GM12878 (cell line): ENCODE measurements around the gene SLC23A2. TPM values are rescaled to one million over a fixed set of nuclear protein-coding genes. Genes with fewer than 3 reads are reported as not detected.

Experiments
- CHD2 ChIP-seq: IDR thresholded peaks from 2 replicates; pipeline ENCODE4 v1.6.1; 2011; ENCODE audit warnings: low read depth, low read length, improper control_type of control experiment, borderline replicate concordance
- CTCF ChIP-seq, 3 experiments: IDR thresholded peaks in 2 of 3; conservative IDR thresholded peaks in 1 of 3; 2 replicates each; pipeline ENCODE4 v1.5.1; 2011; ENCODE audit warnings: low read depth in 3 of 3, low read length in 3 of 3, mild to moderate bottlenecking in 3 of 3, control low read depth in 2 of 3, moderate library complexity in 2 of 3, inconsistent platforms in 1 of 3, mixed read lengths in 1 of 3; ENCODE audit not compliant: control insufficient read depth in 2 of 3, insufficient read depth in 1 of 3; ENCODE audit errors: extremely low read depth in 1 of 3
- EP300 ChIP-seq, 2 experiments: fragments of 150-350 bp in 1 of 2; IDR thresholded peaks; 2 replicates each; pipeline ENCODE4 v1.6.1; 2011 to 2012; ENCODE audit warnings: low read depth in 2 of 2, low read length in 2 of 2, borderline replicate concordance in 1 of 2, improper control_type of control experiment in 1 of 2, inconsistent platforms in 1 of 2; ENCODE audit not compliant: control insufficient read depth in 1 of 2
- HDGF ChIP-seq: fragments of 450-650 bp; IDR thresholded peaks from 2 replicates; pipeline ENCODE4 v1.6.1; 2016; ENCODE audit warnings: antibody characterized with exemption
- MLLT1 ChIP-seq: fragments of 450-650 bp; IDR thresholded peaks from 2 replicates; pipeline ENCODE4 v1.6.1; 2016; ENCODE audit warnings: mild to moderate bottlenecking
- PKNOX1 ChIP-seq: fragments of 450-650 bp; IDR thresholded peaks from 2 replicates; pipeline ENCODE4 v1.6.1; 2016; ENCODE audit warnings: mild to moderate bottlenecking
- SPI1 ChIP-seq: IDR thresholded peaks from 2 replicates; pipeline ENCODE4 v1.6.1; 2011; ENCODE audit warnings: low read depth, mild to moderate bottlenecking, low read length, moderate library complexity, borderline replicate concordance; ENCODE audit not compliant: insufficient read depth
- ZNF217 ChIP-seq: fragments of 450-650 bp; IDR thresholded peaks from 2 replicates; pipeline ENCODE4 v1.6.1; 2017; ENCODE audit warnings: antibody characterized with exemption, mild to moderate bottlenecking
- ZZZ3 ChIP-seq: IDR thresholded peaks from 2 replicates; pipeline ENCODE4 v1.6.1; 2011; ENCODE audit warnings: low read depth; ENCODE audit not compliant: control insufficient read depth, insufficient read length
- polyA plus RNA-seq, 11 experiments: library from polyadenylated mRNA; depleted of rRNA in 4 of 11; unstranded in 6 of 11; stranded (reverse) in 5 of 11; fragments of >200 nt; fragmentation: Nextera tagmentation in 4 of 11; fragmentation: Illumina TruSeq in 1 of 11; extraction: Ambion mirVana in 4 of 11; extraction: Trizol in 1 of 11; gene quantifications; 1 replicate in 1 of 11; 2 replicates in 10 of 11; pipeline versions ENCODE4 v1.2.1 to v1.2.3, GENCODE V29; 2011 to 2016; ENCODE audit warnings: inconsistent platforms in 2 of 11, missing spikeins in 2 of 11, low read depth in 1 of 11
- total RNA-seq, 4 experiments: library from RNA; depleted of rRNA in 3 of 4; stranded (reverse); fragments of >200 nt in 3 of 4; fragmentation: Illumina TruSeq in 1 of 4; extraction: Trizol in 1 of 4; gene quantifications; 2 replicates each; pipeline versions ENCODE4 v1.2.1 to v1.2.3, GENCODE V29; 2013 to 2021

Gene SLC23A2
- total and polyA plus RNA-seq, 10 of the 15 experiments (the other 5 are each of a cell fraction or from before 2014, with no cell fraction given) = 4.4 to 56.1 (median 35.5) TPM

GRCh38 chr20:4916971-4917881 is 84.1 kb downstream of the SLC23A2 start (continued):
- TF ChIP-seq ZNF217 (no peak), CHD2 (no peak), CTCF (IDR thresholded peaks at IDR 0.05 in 2 of 3, conservative IDR thresholded peaks at IDR 0.05 in 1 of 3; ENCODE audit: control insufficient read depth in 2 of 3, extremely low read depth in 1 of 3, insufficient read depth in 1 of 3, low read depth in 3 of 3, low read length in 3 of 3) (no peak), HDGF (no peak), ZZZ3 (no peak), PKNOX1 (no peak), MLLT1 (no peak), SPI1 (no peak), EP300 (IDR thresholded peaks at IDR 0.05; ENCODE audit: borderline replicate concordance in 1 of 2, control insufficient read depth in 1 of 2, low read depth in 2 of 2, low read length in 2 of 2) (no peak)
